ENCODE results near the gene UBE2K.
"Not testable (repeated sequence)": the region's sequence is repeated elsewhere in the genome, so short reads cannot be mapped to it uniquely, and the experiment has no call there.

UBE2K gene

DNA sequence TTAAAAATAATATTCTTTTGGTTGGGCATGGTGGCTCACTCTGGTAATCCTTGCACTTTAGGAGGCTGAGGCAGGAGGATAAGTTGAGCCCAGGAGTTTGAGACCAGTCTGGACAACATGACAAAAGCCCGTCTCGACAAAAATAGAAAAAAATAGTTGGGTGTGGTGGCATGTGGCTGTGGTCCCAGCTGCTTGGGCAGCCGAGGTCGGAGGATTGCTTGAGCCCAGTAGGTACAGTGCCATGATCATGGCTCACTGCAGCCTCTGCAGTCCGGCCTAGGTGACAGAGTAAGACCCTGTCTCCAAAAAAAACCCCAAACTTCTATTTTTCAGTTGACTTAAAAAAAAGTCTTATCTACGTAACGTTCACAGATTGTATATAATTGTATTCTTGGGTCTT, 23.9 kb downstream of the UBE2K start:
- no peak for DNase-seq

DNA sequence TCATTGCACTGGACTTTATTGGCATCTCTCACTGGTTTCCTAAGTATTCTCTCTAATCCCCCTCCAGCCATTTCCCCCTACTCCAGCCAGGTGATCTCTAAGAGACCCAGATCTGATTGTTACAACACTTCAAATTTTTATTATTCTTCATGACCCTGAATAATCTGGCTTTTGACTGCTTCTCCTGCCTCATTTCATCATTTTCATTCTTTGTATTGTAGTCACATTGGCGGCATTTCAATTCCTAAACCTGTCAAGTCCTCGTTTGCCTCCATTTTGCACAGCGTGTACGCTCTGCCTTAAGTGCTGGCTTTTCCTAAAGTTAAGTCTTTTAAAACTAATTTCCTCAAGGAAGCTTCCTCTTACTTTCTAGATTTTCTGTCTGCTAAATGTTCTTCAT, 31.6 kb downstream of the UBE2K start:
- DNase-seq = no peak

DNA sequence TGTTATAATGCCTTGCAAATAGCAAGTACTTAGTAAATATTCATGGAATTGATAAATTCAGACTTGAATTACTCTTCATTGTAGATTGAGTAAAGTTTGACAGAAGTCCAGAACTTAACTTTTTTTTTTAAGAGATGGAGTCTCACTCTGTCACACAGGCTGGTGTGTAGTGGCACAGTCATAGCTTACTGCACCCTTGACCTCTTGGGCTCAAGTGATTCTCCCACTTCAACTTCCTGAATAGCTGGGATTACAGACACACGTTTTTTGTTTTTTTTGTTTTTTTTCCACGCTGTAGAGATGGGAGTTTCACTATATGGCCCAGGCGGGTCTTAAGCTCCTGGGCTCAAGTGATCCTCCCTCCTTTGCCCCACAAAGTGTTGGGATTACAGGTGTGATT, 32.1 kb downstream of the UBE2K start:
- DNase-seq = no peak

DNA sequence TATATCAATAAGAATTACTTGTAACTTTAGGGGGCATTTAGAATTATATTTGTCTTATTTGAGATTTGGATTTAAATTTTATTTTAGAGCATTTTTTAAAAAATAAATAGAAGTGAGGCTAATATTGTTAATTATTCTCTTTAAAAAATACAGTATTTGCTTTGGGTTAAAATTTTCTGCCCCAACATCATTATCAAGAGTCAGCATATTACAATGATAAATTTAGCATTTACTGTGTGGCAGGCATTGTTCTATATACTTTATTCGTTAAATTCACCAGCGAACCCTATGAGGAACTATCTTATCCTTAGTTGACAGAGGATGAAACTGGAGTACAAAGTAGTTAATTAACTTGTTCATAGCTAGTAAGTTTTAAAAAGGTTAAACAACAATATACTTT, 34.0 kb downstream of the UBE2K start:
- DNase-seq = no peak

DNA sequence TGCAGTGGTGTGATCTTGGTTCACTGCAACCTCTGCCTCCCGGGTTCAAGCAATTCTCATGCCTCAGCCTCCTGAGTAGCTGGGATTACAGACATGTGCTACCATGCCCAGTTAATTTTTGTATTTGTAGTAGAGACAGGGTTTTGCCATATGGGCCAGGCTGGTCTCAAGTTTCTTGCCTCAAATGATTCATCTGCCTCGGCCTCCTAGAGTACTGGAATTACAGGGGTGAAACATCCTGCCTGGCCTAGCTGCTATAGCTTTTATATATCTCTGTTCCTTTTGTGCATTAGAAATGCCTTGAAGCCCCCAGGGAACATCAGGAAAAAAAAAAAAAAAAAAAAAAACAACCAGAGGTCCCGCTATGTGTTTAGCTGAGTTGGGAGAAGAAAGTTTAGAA, 34.8 kb downstream of the UBE2K start:
- DNase-seq = no peak

DNA sequence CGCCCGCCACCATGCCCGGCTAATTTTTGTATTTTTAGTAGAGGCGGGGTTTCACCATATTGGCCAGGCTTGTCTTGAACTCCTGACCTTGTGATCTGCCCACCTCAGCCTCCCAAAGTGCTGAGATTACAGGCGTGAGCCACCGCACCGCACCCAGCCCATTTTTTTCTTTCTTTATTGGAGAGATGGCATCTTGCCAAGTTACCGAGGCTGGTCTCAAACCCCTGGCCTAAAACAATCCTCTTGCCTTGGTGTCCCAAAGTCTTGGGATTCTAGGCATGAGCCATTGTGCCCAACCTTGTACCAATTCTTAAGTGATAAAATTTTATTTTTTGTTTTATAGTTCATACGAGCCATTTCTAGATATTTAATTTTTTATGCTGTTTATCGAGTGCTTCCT, 41.7 kb downstream of the UBE2K start:
- DNase-seq = not testable (repeated sequence)

DNA sequence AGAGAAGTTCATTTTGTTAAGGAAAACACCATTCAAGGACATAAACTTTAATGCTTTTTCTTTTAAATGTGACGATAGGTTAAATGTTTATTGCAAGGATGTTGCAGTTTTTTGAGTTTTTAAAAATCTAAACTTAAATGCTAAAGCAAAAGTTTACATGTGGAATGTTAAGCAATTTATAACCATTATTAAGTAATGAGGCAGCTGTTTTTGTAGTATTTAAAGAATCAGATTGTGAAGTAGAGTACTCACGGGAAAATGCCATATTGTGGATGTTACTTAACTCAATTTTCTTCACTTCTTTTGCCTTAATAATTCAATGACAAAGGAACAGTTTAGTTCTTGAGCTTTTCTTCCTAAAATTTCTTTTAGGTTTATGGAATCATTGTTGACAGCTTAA, 43.5 kb downstream of the UBE2K start:
- no peak for DNase-seq

DNA sequence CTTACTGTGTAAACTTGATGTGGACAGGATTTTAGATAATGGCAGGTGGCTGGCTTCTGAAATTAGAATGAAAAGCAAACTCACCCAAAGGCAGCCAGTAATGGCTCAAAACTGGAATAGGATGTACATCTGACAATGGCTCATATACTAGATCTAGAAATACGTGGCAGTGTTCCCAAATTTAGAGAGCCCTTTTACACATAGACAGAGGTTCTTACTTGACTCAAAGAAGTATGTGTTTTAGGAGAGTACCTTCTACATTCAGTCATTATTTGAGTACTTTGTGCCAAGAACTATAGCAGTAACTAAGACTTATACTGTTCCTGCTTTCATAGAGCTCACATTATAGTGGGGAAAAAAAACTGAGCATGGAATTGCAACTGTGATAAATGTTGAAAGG, 48.0 kb downstream of the UBE2K start:
- no peak for DNase-seq

DNA sequence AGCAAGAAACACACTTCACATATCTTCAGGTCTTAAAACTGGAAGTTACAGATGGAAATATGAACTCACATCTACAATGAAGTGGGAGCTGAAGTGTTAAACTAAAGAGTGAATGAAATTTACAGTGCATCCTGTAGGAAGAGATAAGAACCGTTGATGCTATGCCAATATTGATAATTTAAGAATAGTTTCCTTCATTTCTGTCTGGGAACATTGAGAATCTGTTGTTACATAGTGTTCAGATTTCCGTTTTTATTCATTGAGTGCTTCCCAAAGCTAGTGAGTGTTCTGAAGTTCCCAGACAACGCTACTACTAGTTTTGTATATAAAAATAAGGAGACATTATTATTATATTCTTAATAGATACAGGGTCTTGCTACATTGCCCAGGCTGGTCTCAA, 52.3 kb downstream of the UBE2K start:
- no peak for DNase-seq

DNA sequence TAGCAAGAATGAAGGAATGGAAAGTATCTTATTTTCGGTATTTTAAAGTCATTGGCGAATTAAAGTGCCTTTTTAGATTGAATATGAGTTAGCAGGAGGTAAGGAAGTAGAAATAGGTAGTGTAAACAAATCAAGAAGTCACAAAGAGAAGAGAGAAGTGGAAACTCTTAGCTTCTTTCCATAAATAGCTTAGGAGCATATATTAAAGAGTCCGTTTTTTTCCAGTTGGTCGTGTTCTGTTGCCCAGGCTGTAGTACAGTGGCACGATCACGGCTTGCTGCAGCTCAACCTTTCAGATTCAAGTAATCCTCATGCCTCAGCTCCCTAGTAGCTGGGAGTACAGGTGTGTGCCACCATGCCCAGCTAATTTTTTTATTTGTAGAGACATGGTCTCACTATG, 56.4 kb downstream of the UBE2K start:
- no peak for DNase-seq

DNA sequence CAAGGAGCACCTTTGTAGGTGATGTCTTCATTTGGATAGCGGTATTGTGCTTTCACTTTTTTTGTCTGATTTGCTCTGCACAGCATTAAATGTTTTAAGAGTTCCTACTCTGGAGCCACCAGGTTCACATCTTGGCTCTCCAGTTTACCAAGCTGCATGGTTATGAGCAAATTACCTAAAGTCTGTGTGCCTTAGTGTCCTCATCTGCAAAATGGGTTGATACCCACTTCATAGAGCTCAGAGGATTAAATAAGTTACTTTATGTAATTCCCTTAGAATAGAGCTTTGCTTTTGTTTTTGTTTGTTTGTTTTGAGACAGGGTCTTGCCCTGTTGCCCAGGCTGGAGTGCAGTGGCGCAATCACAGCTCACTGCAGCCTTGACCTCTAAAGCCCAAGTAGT, 58.2 kb downstream of the UBE2K start:
- DNase-seq = no peak

DNA sequence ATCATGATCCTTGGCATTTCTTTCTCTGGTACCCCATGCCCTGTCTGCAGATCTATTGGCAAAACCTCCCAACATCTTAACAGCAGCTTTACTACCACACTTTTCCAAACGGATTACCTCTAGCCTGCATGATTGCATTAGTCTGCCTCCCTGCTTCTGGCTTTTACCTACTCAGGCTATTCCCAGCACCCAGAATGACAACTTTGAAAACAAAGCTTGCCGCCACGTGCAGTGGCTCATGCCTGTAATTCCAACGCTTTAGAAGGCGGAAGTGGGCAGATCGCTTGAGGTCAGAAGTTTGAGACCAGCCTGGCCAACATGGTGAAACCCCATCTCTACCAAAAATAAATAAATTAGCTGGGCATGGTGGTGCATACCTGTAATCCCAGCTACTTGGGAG, 60.2 kb downstream of the UBE2K start:
- DNase-seq = no peak

DNA sequence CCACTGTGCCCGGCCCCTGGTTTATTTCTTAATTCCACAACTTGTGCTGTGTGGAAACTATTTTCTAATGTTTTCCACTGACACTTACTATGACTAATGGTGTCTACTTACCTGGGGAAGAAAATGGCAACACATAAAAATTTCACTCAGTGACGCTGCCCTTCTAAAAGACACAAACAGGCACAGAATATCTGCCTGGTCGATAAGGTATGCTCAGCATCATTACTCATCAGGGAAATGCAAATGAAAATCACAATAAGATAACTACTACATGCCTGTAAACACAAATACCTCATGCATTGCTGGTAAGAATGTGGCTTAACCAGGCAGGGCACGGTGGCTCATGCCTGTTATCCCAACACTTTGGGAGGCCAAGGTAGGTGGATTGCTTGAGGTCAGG, 61.6 kb downstream of the UBE2K start:
- no peak for DNase-seq

DNA sequence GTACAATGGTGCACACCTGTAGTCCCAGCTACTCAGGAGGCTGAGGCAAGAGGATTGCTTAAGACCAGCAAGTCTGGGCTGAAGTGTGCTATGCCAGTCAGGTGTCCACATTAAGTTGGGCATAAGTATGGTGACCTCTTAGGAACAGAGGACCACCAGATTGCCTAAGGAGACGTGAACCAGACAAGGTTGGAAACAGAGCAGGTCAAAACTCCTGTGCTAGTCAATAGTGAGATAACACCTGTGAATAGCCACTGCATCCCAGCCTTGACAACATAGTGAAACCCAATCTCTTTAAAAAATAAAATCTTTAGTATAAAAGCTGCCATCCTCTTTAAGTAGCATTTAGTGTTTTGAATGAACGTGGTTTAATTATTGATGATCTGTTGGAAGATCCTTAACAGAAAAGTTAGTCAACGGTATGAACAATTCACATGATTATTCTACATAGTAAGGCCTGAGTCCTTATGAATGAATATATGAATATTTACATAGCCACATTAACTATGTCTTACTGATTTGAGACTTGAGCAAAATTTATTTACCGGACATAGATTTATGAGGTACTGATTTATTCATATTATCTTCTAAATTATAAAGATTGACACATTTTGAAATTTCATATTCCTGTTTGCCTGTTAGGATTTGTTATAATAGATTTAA, 63.2 kb downstream of the UBE2K start:
- no peak for DNase-seq

DNA sequence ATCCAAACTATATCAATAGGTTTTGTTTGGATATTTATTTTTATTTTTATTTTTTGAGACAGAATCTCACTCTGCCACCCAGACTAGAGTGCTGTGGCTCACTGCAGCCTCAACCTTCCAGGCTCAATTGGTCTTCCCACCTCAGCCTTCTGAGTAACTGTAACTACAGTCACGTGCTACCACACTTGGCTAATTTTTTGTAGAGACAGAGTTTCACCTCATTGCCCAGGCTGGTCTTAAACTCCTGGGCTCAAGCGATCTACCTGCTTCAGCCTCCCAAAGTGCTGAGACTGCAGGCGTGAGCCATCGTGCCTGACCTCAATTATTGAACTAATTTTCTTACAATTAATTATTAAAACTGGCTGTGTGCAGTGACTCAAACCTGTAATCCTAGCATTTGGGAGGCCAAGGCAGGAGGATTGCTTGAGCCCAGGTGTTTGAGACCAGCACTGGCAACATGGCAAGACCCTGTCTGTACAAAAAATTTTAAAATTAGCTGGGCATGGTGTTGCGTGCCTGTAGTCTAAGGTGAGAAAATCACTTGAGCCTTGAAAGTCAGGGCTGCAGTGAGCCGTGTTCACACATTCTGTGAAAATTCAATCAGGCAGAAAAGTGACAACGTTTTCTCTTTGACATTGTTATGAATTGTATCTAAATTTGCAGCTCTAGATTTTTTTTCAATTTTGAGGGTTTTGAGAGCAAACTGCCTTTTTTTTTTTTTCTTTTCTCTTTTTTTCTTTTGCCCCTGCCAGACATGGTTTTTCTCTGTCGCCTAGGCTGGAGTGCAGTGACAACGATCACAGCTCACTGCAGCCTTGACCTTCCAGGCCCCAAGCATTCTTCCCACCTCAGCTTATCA, 66.0 kb downstream of the UBE2K start:
- DNase-seq = no peak

DNA sequence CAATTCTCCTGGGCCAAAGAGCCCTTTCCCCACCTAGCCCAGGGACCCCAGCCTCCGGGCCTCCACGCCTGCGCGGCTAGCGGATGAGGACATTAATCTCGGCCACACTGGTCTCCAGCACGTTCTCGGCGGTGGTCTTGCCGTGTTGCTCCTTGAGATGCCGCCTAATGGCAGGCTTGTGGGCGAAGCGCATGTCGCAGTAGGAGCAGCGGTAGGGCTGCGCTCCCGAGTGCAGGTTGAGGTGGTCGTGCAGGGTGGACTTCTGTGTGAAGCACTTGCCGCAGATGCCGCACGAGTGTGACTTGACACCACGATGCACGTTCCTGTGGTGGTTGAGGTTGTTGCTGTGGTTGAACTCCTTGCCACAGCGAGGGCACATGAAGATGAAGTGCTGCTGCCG, 72.1 kb downstream of the UBE2K start:
- no peak for DNase-seq

DNA sequence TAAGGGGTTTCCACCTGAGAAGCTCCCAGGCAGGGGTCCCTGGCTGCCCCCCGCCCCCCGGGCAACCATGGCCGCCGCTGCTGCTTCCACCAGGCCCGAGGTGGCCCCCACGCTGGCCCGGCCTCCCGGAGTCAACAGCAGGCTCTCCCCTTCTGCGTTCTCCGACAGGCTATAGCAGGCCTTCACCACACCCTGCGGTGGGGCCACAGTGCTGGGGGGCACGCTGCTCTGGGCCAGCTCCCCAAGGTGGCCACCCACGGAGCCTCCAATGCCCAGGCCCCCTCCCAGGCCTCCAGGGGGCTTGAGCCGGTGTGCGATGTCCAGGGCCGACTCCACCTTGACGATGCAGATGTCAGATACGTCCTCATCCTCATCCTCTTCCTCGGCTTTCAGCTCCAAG, 72.5 kb downstream of the UBE2K start:
- no peak for DNase-seq

DNA sequence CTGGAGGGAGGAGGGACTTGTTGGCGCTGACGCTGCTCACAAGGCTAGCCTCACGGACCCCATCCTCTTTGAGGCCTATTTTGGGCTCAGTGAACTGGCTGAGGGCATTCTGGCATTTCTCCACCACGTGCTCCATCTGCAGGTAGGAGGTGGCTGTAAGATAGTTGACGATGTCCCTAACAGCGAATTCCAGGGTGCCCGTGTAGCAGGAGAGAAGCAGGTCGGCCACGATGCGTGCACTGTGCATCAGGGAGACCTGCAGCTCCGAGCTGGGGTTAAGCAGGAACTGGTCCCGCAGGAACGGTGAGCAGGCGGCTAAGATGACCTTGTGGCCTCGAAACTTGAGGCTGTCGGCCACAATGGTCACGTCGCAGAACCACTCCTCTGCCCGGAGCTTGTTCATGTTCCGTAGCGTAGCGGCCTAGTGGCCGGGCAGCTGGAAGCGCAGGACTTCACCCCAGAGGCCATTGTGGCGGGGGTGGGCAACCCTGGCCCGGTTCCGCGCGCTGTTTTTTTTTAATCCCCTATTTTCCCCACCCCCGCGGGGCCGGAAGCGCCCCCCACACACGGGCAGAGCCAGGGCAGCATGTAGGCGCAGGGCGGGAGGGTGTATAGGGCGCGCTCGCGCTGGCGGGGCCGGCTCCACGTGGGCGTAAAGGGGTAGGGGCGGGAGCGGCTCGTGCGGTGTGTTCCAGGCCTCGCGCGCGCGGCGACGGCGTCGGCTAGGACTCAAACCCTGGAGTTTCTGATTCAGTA, 73.2 kb downstream of the UBE2K start:
- DNase-seq = no peak

DNA sequence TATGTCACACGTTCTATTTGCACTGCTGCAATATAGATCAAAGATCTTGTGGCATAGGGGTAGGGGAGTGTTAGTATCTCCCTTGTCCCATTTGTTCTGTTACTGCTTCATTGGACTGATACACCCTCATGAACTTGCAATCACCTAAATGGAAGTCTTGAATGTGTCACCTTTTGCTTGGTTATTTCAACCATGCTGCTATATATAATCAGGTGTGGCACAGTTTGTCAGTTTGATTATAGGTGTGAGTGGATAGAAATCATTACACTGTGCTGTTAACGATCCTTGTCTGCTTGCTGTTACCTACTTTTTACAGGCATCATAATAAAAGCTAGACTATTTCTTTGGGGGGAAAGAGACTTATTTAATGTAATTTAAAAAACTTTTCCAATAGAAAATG, 84.1 kb downstream of the UBE2K start:
- DNase-seq = not testable (repeated sequence)

DNA sequence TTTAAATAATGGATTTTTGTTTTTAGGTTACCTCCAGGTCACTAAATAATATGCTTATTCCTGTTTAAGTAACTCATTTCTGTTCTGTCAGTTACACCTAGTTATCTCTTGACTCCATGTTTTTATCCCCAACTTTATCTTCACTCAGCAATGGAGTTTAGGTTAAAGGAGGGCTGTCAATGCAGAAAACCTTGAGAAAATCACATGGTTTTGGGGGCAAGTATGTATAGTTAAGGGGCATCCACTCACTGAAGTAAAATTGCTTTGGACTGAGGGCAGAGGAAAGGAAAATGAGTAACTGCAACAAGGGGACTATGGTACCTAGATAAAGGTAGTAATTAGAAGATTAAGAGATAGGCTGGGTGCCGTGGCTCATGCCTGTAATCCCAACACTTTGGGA, 87.1 kb downstream of the UBE2K start:
- DNase-seq = no peak

DNA sequence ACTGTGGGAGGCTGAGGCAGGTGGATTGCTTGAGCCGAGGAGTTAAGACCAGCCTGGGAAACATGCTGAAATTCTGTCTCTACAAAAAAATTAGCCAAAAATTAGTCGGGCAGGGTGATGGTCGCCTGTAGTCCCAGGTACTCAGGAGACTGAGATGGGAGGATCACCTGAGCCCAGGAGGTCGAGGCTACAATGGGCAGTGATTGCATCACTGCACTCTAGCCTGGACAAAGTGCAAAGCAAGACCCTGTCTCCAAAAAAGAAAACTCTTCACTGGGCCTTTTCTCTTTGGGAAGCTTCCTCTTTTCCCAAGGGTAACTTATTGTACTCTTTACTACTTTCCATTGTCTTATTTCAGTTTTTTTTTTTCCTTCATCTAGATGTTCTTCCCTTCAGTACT, 88.9 kb downstream of the UBE2K start:
- no peak for DNase-seq

DNA sequence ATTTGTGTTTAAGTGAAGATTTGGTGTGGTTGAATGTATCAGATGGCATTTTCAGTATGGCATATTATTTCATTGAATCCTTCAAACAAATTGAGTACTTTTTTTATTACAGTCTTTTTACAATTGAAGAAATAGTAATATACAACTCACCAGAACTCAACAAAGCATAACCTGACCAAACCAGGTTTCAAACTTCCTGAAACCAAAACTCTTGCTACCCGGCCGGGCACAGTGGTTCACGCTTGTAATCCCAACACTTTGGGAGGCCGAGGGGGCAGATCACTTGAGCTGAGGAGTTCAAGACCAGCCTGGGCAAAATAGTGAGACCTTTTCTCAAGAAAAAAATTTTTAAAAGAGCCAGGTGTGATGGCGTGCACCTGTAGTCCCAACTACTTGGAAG, 94.2 kb downstream of the UBE2K start:
- DNase-seq = no peak

DNA sequence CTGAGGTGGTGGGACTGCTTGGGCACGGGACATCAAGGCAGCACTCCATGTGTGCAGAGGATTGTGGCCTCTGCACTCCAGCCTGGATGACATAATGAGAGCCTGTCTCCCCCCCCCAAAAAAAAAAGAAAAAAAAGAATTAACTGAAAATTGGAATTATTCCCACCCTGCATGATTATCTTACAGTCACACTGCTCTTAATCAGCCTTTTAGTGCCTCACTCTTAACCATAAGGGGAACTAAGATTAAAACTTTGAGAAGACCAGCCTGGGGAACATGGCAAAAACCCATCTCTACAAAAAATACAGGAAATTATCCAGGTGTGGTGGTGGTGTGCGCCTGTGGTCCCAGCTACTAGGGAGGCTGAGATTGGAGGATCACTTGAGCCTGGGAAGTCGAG, 94.6 kb downstream of the UBE2K start:
- no peak for DNase-seq
